BLaER1 treated with 17β-estradiol and CSF1 and Interleukin-3, amounts not matched to agents 10 nM and 100 nM (cell line): Measurements from ENCODE around the gene RAB26.
A peak's percentile ranks its signal among the peaks of the same experiment; 100 is the strongest.

ENCODE experiments used
- H3K27ac ChIP-seq, 11 experiments: shearing (Covaris generic); formaldehyde crosslinking; 2 replicates each; pipeline ENCODE4 v1.8.1; 2022
- H3K27me3 ChIP-seq, 11 experiments: shearing (Covaris generic); formaldehyde crosslinking; 2 replicates each; pipeline ENCODE4 v1.8.1; 2022
- H3K36me3 ChIP-seq, 11 experiments: shearing (Covaris generic); formaldehyde crosslinking; 2 replicates each; pipeline ENCODE4 v1.8.1; 2022
- H3K4me1 ChIP-seq, 10 experiments: shearing (Covaris generic); formaldehyde crosslinking; 2 replicates each; pipeline ENCODE4 v1.8.1; 2022
- H3K4me2 ChIP-seq, 11 experiments: shearing (Covaris generic); formaldehyde crosslinking; 2 replicates each; pipeline ENCODE4 v1.8.1; 2022
- H3K4me3 ChIP-seq, 10 experiments: shearing (Covaris generic); formaldehyde crosslinking; 2 replicates each; pipeline ENCODE4 v1.8.1; 2022
- H3K9ac ChIP-seq, 11 experiments: shearing (Covaris generic); formaldehyde crosslinking; 2 replicates each; pipeline ENCODE4 v1.8.1; 2022
- H3K9me3 ChIP-seq, 11 experiments: shearing (Covaris generic); formaldehyde crosslinking; replicated peaks in 1 of 11; 2 replicates each; pipeline ENCODE4 v1.8.1; 2022
- H4K20me1 ChIP-seq, 11 experiments: shearing (Covaris generic); formaldehyde crosslinking; 2 replicates each; pipeline ENCODE4 v1.8.1; 2022
- Cebpa-rat ChIP-seq, 11 experiments: shearing (Covaris generic); IDR thresholded peaks; 2 replicates each; pipeline ENCODE4 v1.8.1; 2022

The RAB26 gene

GRCh38 chr16:2160915-2161551 is 12.6 kb downstream of the RAB26 start:
- peak in 1 of 11 experiments; percentile 26; a peak in 2 of 22 replicates for TF ChIP-seq Cebpa-rat (IDR thresholded peaks at IDR 0.05)
- Histone ChIP-seq H3K27me3 (no peaks in the 10 kb centered on the region), H3K27ac (peak overlapping the region; percentile 9 to 91 (median 76); a peak in 19 of 22 replicates), H3K4me1 (peaks cover 54 to 66% (median 61%) of the 10 kb centered on the region in 10 experiments), H4K20me1 (peaks cover 76 to 97% (median 88%) of the 10 kb centered on the region in 11 experiments), H3K9me3 (peaks cover 0 to 25% (median 15%) of the 10 kb centered on the region in 11 experiments; a peak in 15 of 22 replicates), H3K9ac (peak overlapping the region; percentile 60 to 94 (median 74)), H3K36me3 (peaks cover 17 to 53% (median 40%) of the 10 kb centered on the region in 11 experiments), H3K4me2 (peak overlapping the region; percentile 95 to 100 (median 100)), H3K4me3 (peak overlapping the region in 9 of 10 experiments; percentile 28 to 61 (median 54); a peak in 16 of 20 replicates)

DNA sequence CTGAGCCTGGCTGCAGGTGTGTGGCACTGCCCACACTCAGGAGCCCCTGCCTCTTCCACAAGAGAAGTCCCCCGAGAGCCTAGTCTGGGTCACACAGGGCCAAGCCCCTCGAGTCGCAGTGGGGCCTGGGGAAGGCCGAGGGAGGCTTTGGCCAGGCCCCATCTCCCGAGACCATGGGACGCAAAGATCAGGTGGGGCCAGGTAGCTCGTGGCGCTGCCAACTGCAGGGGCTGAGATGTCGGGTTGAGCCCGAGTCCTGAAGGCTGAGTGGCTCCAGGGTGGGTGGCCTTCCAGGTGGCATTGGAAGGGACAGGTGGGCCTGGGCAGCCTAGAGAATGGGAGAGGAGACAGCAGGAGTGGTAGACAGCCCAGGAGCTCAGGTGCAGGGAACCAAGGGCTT is 13.5 kb downstream of the RAB26 start:
- Histone ChIP-seq H3K9ac (peak overlapping the region; percentile 29 to 94 (median 60); a peak in 20 of 22 replicates), H3K27ac (peak overlapping the region in 10 of 11 experiments; percentile 16 to 91 (median 78); a peak in 19 of 22 replicates), H3K4me1 (peaks cover 52 to 65% (median 58%) of the 10 kb centered on the region in 10 experiments), H3K4me3 (peak overlapping the region in 2 of 10 experiments; percentile 15 to 28; a peak in 1 of 20 replicates), H3K36me3 (peaks cover 25 to 62% (median 48%) of the 10 kb centered on the region in 11 experiments), H4K20me1 (peaks cover 77 to 97% (median 92%) of the 10 kb centered on the region in 11 experiments), H3K27me3 (no peaks in the 10 kb centered on the region), H3K4me2 (peak overlapping the region; percentile 71 to 100 (median 100)), H3K9me3 (peaks cover 0 to 25% (median 15%) of the 10 kb centered on the region in 11 experiments; a peak in 15 of 22 replicates)
- TF ChIP-seq Cebpa-rat (IDR thresholded peaks at IDR 0.05), result no peak

DNA sequence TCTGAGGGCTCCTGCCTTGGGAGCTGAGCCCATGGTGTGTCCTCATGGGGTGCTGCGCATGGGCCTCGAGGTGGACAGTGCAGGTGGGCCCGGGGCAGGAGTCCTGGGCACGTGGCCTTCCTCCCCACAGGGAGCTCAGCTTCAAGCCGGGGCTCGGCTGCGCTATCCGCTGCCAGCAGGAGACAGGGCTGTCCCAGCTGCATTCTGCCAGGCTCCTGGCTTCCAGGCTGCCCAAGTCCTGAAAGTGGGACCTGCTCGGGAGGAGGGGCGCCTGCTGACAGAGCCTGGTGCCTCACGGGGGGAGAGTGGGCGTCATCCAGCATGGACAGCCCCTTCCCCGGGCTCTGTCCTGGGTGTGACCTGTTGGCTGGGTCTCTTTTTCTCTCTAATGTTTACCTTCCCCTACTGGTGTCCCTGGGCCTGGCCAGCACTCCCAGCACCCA is 14.3 kb downstream of the RAB26 start:
- H3K4me2 ChIP-seq, result peak overlapping the region in 7 of 11 experiments; percentile 73 to 100 (median 100); a peak in 11 of 22 replicates
- peak overlapping the region in 7 of 11 experiments; percentile 68 to 91 (median 79); a peak in 12 of 22 replicates for H3K27ac ChIP-seq
- H4K20me1 ChIP-seq, result peaks cover 70 to 97% (median 92%) of the 10 kb centered on the region in 11 experiments
- peaks cover 51 to 65% (median 58%) of the 10 kb centered on the region in 10 experiments for H3K4me1 ChIP-seq
- H3K9ac ChIP-seq, result peak overlapping the region in 6 of 11 experiments; percentile 12 to 94 (median 64); a peak in 7 of 22 replicates
- peaks cover 0 to 25% (median 15%) of the 10 kb centered on the region in 11 experiments; a peak in 15 of 22 replicates for H3K9me3 ChIP-seq
- no peaks in the 10 kb centered on the region for H3K27me3 ChIP-seq
- TF ChIP-seq Cebpa-rat (IDR thresholded peaks at IDR 0.05), result no peak
- H3K4me3 ChIP-seq, result no peak overlapping the region
- peaks cover 33 to 67% (median 53%) of the 10 kb centered on the region in 11 experiments for H3K36me3 ChIP-seq

- no peaks in the 10 kb centered on the region for H3K27me3 ChIP-seq
- H3K9me3 ChIP-seq, result peaks cover 0 to 25% (median 15%) of the 10 kb centered on the region in 11 experiments; a peak in 15 of 22 replicates
- H3K4me2 ChIP-seq, result no peak overlapping the region
- H3K9ac ChIP-seq, result peak overlapping the region in 1 of 11 experiments; percentile 33; a peak in 1 of 22 replicates
- H4K20me1 ChIP-seq, result peaks cover 70 to 97% (median 90%) of the 10 kb centered on the region in 11 experiments
- peaks cover 51 to 65% (median 58%) of the 10 kb centered on the region in 10 experiments for H3K4me1 ChIP-seq
- H3K4me3 ChIP-seq, result 0 out of 20 replicates have a peak overlapping the region, but pooled peaks of 1 of the 10 experiments have one; percentile 3
- peaks cover 40 to 67% (median 57%) of the 10 kb centered on the region in 11 experiments for H3K36me3 ChIP-seq
- H3K27ac ChIP-seq, result peak overlapping the region in 3 of 11 experiments; percentile 13 to 91 (median 32); a peak in 4 of 22 replicates
- no peak for TF ChIP-seq Cebpa-rat (IDR thresholded peaks at IDR 0.05)
Observed at GRCh38 chr16:2163211-2163881, 14.9 kb downstream of the RAB26 start.

GRCh38 chr16:2165861-2166260 is 17.4 kb downstream of the RAB26 start:
- Histone ChIP-seq H3K9me3 (peaks cover 0 to 25% (median 15%) of the 10 kb centered on the region in 11 experiments; a peak in 15 of 22 replicates), H3K9ac (peak overlapping the region in 2 of 11 experiments; percentile 16 to 20; a peak in 2 of 22 replicates), H3K27ac (peak overlapping the region in 1 of 11 experiments; percentile 22; a peak in 1 of 22 replicates), H4K20me1 (peaks cover 61 to 98% (median 88%) of the 10 kb centered on the region in 11 experiments), H3K4me1 (peaks cover 53 to 66% (median 58%) of the 10 kb centered on the region in 10 experiments), H3K4me3 (no peak overlapping the region), H3K27me3 (no peaks in the 10 kb centered on the region), H3K4me2 (no peak overlapping the region), H3K36me3 (peaks cover 45 to 81% (median 63%) of the 10 kb centered on the region in 11 experiments)
- no peak for TF ChIP-seq Cebpa-rat (IDR thresholded peaks at IDR 0.05)

DNA sequence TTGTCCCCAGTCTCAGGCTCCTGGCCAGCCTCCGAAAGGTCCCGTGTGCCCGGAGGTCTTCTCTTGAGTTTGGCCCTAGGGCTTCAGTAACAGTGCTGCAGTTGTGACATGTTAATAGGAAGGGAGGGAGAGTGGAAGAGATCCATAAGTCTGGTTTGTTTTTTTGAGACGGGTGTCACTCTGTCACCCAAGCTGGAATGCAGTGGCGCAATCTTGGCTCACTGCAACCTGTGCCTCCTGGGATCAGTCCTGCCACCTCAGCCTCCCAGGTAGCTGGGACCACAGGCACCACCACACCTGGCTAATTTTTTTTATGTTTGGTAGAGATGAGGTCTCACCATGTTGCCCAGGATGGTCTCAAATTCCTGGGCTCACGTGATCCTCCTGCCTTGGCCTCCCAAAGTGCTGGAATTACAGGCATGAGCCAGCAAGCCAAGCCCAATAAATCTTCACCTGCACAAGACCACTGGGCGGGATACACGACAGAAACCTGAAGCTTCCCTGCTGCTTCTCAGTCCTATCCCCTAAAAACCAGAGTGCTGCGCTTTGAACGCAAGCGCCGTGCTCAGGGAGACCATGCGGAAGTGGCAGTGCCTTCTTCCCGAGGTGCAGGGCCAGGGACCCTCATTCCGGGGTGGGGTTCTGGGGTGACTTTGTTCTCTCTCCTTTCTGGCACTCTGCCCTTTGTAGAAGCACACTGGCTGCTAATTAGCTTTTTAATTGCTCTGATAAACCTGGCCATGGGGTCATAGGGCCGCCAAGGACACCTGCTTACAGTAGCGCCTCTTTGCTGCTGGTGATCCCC is 18.0 kb downstream of the RAB26 start:
- peak overlapping the region in 1 of 11 experiments; percentile 22; a peak in 1 of 22 replicates for H3K27ac ChIP-seq
- peaks cover 56 to 98% (median 83%) of the 10 kb centered on the region in 11 experiments for H4K20me1 ChIP-seq
- peaks cover 50 to 84% (median 69%) of the 10 kb centered on the region in 11 experiments for H3K36me3 ChIP-seq
- H3K4me3 ChIP-seq, result no peak overlapping the region
- TF ChIP-seq Cebpa-rat (IDR thresholded peaks at IDR 0.05), result no peak
- H3K4me2 ChIP-seq, result peak overlapping the region in 1 of 11 experiments; percentile 9; a peak in 1 of 22 replicates
- H3K9ac ChIP-seq, result peak overlapping the region in 6 of 11 experiments; percentile 16 to 81 (median 34); a peak in 7 of 22 replicates
- H3K27me3 ChIP-seq, result no peaks in the 10 kb centered on the region
- peaks cover 55 to 66% (median 59%) of the 10 kb centered on the region in 10 experiments for H3K4me1 ChIP-seq
- peaks cover 0 to 25% (median 15%) of the 10 kb centered on the region in 11 experiments; a peak in 15 of 22 replicates for H3K9me3 ChIP-seq

- peak overlapping the region in 4 of 11 experiments; percentile 11 to 32 (median 20); a peak in 4 of 22 replicates for H3K27ac ChIP-seq
- peak overlapping the region in 9 of 11 experiments; percentile 14 to 81 (median 67); a peak in 13 of 22 replicates for H3K9ac ChIP-seq
- peaks cover 0 to 25% (median 15%) of the 10 kb centered on the region in 11 experiments; a peak in 15 of 22 replicates for H3K9me3 ChIP-seq
- peaks cover 49 to 61% (median 55%) of the 10 kb centered on the region in 10 experiments for H3K4me1 ChIP-seq
- H3K36me3 ChIP-seq, result peaks cover 56 to 84% (median 75%) of the 10 kb centered on the region in 11 experiments
- H3K27me3 ChIP-seq, result no peaks in the 10 kb centered on the region
- H3K4me3 ChIP-seq, result no peak overlapping the region
- peaks cover 49 to 94% (median 76%) of the 10 kb centered on the region in 11 experiments for H4K20me1 ChIP-seq
- peak overlapping the region in 8 of 11 experiments; percentile 9 to 95 (median 90); a peak in 11 of 22 replicates for H3K4me2 ChIP-seq
- no peak for TF ChIP-seq Cebpa-rat (IDR thresholded peaks at IDR 0.05)
Observed at GRCh38 chr16:2167068-2167638, 18.7 kb downstream of the RAB26 start.
